CD4-positive, CD25-positive, alpha-beta regulatory T cell (primary cell): ENCODE measurements around the gene ZDBF2. TPM values are rescaled to one million over a fixed set of nuclear protein-coding genes. Genes with fewer than 3 reads are reported as not detected.
"Not testable (repeated sequence)": the region's sequence is repeated elsewhere in the genome, so short reads cannot be mapped to it uniquely, and the experiment has no call there.

Experiments used
- ATAC-seq, 2 donors: fragments of 150-1000 bp; cut with Tn5 transposase; one replicate each; pipeline ENCODE4 v1.10.0; 2021; ENCODE audit warnings: low read depth in 2 of 2, moderate number of reproducible peaks in 2 of 2, moderate library complexity in 1 of 2
- DNase-seq, 3 donors: peaks; one replicate each; pipeline versions ENCODE4 v3.0.0 to v3.0.0-alpha.2; 2012 to 2022; ENCODE audit warnings: mixed read lengths in 1 of 3
- H3K27ac ChIP-seq: one replicate; pipeline ENCODE4 v1.7.0; 2013; ENCODE audit warnings: mild to moderate bottlenecking, low read length; ENCODE audit not compliant: insufficient read depth, poor library complexity, severe bottlenecking
- H3K27me3 ChIP-seq: one replicate; pipeline ENCODE4 v1.7.0; 2013; ENCODE audit warnings: low read length; ENCODE audit not compliant: control insufficient read depth, insufficient read depth
- H3K36me3 ChIP-seq: one replicate; pipeline ENCODE4 v1.7.0; 2013; ENCODE audit warnings: mild to moderate bottlenecking, low read length, moderate library complexity; ENCODE audit not compliant: control insufficient read depth, insufficient read depth
- H3K4me1 ChIP-seq: 2 replicates; pipeline ENCODE4 v1.7.0; 2013; ENCODE audit warnings: mild to moderate bottlenecking, low read length; ENCODE audit not compliant: insufficient read depth, control insufficient read depth, poor library complexity, severe bottlenecking
- H3K4me3 ChIP-seq: one replicate; pipeline ENCODE4 v1.7.0; 2013; ENCODE audit warnings: low read depth, mild to moderate bottlenecking, low read length, moderate library complexity
- H3K9me3 ChIP-seq, 2 experiments: 1 replicate in 1 of 2; 2 replicates in 1 of 2; pipeline ENCODE4 v1.7.0; 2013; ENCODE audit warnings: low read length in 2 of 2, mild to moderate bottlenecking in 1 of 2, moderate library complexity in 1 of 2; ENCODE audit not compliant: control insufficient read depth in 2 of 2
- H3K27ac Mint-ChIP-seq, 3 donors: one replicate each; pipeline ENCODE4 v1.8.0; 2020 to 2022; ENCODE audit warnings: mild to moderate bottlenecking in 3 of 3, mixed read lengths in 3 of 3, moderate library complexity in 2 of 3
- H3K27me3 Mint-ChIP-seq: one replicate; pipeline ENCODE4 v1.8.0; 2022; ENCODE audit warnings: mild to moderate bottlenecking, mixed read lengths
- H3K36me3 Mint-ChIP-seq: one replicate; pipeline ENCODE4 v1.8.0; 2020; ENCODE audit warnings: mixed read lengths
- H3K4me1 Mint-ChIP-seq, 4 donors: one replicate each; pipeline ENCODE4 v1.8.0; 2020 to 2022; ENCODE audit warnings: mixed read lengths in 4 of 4, mild to moderate bottlenecking in 1 of 4
- H3K4me3 Mint-ChIP-seq, 4 donors: one replicate each; pipeline ENCODE4 v1.8.0; 2020 to 2022; ENCODE audit warnings: mild to moderate bottlenecking in 4 of 4, mixed read lengths in 4 of 4, moderate library complexity in 3 of 4
- H3K9me3 Mint-ChIP-seq, 7 donors: one replicate each; pipeline ENCODE4 v1.8.0; 2020 to 2022; ENCODE audit warnings: mixed read lengths in 7 of 7, mild to moderate bottlenecking in 3 of 7, moderate library complexity in 2 of 7
- polyA plus RNA-seq, 4 donors: library from polyadenylated mRNA; unstranded; fragments of 300-500 nt; fragmentation: Illumina TruSeq; gene quantifications; one replicate each; pipeline ENCODE4 v1.2.3, GENCODE V29; 2021
- total RNA-seq: library from RNA; stranded (reverse); gene quantifications from one replicate; pipeline ENCODE4 v1.2.3, GENCODE V29; 2022

ZDBF2 gene
- total and polyA plus RNA-seq, 5 donors from 2014 or later, result 3.2 to 26.8 (median 4.5) TPM

GRCh38 chr2:206253777-206254166 lies 20.7 kb upstream of the ZDBF2 start:
- Histone ChIP-seq H3K9me3 (no peaks in the 10 kb centered on the region), H3K27ac (no peak overlapping the region), H3K27me3 (peaks cover 13% of the 10 kb centered on the region), H3K36me3 (no peaks in the 10 kb centered on the region), H3K4me3 (no peak overlapping the region), H3K4me1 (no peaks in the 10 kb centered on the region)
- H3K9me3 Mint-ChIP-seq, result peaks cover 0 to 12% (median 2%) of the 10 kb centered on the region in 7 donors
- H3K27me3 Mint-ChIP-seq, result peaks cover 47% of the 10 kb centered on the region
- H3K27ac Mint-ChIP-seq, result no peak overlapping the region
- H3K36me3 Mint-ChIP-seq, result no peaks in the 10 kb centered on the region
- ATAC-seq (no peak), DNase-seq (no peak)
- H3K4me3 Mint-ChIP-seq, result no peak overlapping the region
- H3K4me1 Mint-ChIP-seq, result peaks cover 0 to 13% (median 2%) of the 10 kb centered on the region in 4 donors

DNA sequence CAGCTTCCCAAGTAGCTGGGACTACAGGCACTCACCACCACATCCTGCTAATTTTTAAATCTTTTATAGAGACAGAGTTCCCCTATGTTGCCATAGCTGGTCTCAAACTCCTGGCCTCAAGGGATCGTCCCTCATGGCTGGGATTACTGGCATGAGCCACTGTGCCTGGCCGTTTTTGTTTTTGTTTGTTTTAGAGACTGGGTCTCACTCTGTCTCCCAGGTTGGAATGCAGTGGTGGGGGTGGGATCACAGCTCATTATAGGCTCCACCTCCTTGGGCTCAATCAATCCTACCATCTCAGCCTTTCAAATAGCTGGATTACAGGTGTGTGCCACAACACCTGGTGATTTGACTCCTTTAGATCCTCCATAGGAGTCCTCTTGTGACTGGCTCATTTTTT lies 19.5 kb upstream of the ZDBF2 start:
- H3K4me3 Mint-ChIP-seq, result no peak overlapping the region
- peaks cover 16% of the 10 kb centered on the region for H3K27me3 ChIP-seq
- peaks cover 51% of the 10 kb centered on the region for H3K27me3 Mint-ChIP-seq
- peaks cover 0 to 12% (median 2%) of the 10 kb centered on the region in 7 donors for H3K9me3 Mint-ChIP-seq
- ATAC-seq, result no peak
- no peak overlapping the region for H3K4me3 ChIP-seq
- H3K36me3 ChIP-seq, result no peaks in the 10 kb centered on the region
- no peaks in the 10 kb centered on the region for H3K4me1 ChIP-seq
- no peak overlapping the region for H3K27ac Mint-ChIP-seq
- no peak overlapping the region for H3K27ac ChIP-seq
- H3K4me1 Mint-ChIP-seq, result peaks cover 0 to 15% (median 3%) of the 10 kb centered on the region in 4 donors
- no peaks in the 10 kb centered on the region for H3K9me3 ChIP-seq
- DNase-seq, result no peak
- H3K36me3 Mint-ChIP-seq, result no peaks in the 10 kb centered on the region

GRCh38 chr2:206256706-206257205 lies 17.7 kb upstream of the ZDBF2 start:
- no peak overlapping the region for H3K27ac Mint-ChIP-seq
- Histone ChIP-seq H3K36me3 (no peaks in the 10 kb centered on the region), H3K4me3 (no peak overlapping the region), H3K27ac (no peak overlapping the region), H3K27me3 (peaks cover 28% of the 10 kb centered on the region), H3K9me3 (no peaks in the 10 kb centered on the region), H3K4me1 (no peaks in the 10 kb centered on the region)
- no peaks in the 10 kb centered on the region for H3K36me3 Mint-ChIP-seq
- no peak for DNase-seq
- H3K9me3 Mint-ChIP-seq, result peaks cover 0 to 12% (median 2%) of the 10 kb centered on the region in 7 donors
- no peak for ATAC-seq
- no peak overlapping the region for H3K4me3 Mint-ChIP-seq
- H3K4me1 Mint-ChIP-seq, result peaks cover 2 to 12% (median 7%) of the 10 kb centered on the region in 4 donors
- peaks cover 65% of the 10 kb centered on the region for H3K27me3 Mint-ChIP-seq

DNA sequence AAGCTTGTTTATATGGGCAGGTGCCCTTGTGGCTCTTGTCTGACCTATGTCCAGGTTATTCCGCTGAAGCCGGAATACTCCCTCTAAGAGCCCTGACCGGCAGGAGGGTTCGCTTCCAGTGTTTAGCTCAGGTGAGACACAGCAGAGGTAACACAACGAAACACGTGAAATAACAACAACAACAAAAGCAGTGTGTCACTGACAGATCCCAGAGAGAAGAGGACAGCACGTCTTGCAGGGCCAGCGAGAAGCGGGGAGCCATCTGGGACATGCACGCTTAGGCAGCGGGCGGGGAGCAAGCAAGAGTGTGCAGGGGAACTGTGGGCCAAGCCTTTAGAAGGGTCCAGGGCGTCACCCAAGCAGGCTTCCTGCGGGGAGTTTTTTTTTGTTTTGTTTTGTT lies 17.1 kb upstream of the ZDBF2 start:
- no peak for ATAC-seq
- H3K27ac ChIP-seq, result no peak overlapping the region
- Mint-ChIP-seq H3K9me3 (peaks cover 0 to 11% (median 2%) of the 10 kb centered on the region in 7 donors), H3K4me1 (peaks cover 2 to 12% (median 7%) of the 10 kb centered on the region in 4 donors), H3K4me3 (no peak overlapping the region), H3K27ac (no peak overlapping the region), H3K27me3 (peaks cover 68% of the 10 kb centered on the region), H3K36me3 (no peaks in the 10 kb centered on the region)
- H3K4me3 ChIP-seq, result no peak overlapping the region
- H3K36me3 ChIP-seq, result no peaks in the 10 kb centered on the region
- DNase-seq, result no peak
- no peaks in the 10 kb centered on the region for H3K4me1 ChIP-seq
- H3K9me3 ChIP-seq, result no peaks in the 10 kb centered on the region
- H3K27me3 ChIP-seq, result peaks cover 30% of the 10 kb centered on the region

GRCh38 chr2:206257861-206258260 lies 16.6 kb upstream of the ZDBF2 start:
- no peak for DNase-seq
- Histone ChIP-seq H3K27ac (no peak overlapping the region), H3K4me3 (no peak overlapping the region), H3K27me3 (peaks cover 31% of the 10 kb centered on the region), H3K4me1 (no peaks in the 10 kb centered on the region), H3K9me3 (no peaks in the 10 kb centered on the region), H3K36me3 (no peaks in the 10 kb centered on the region)
- no peak overlapping the region for H3K27ac Mint-ChIP-seq
- no peak overlapping the region for H3K4me3 Mint-ChIP-seq
- no peak for ATAC-seq
- H3K4me1 Mint-ChIP-seq, result peaks cover 2 to 12% (median 7%) of the 10 kb centered on the region in 4 donors
- peaks cover 71% of the 10 kb centered on the region for H3K27me3 Mint-ChIP-seq
- no peaks in the 10 kb centered on the region for H3K36me3 Mint-ChIP-seq
- H3K9me3 Mint-ChIP-seq, result peaks cover 0 to 9% (median 2%) of the 10 kb centered on the region in 7 donors

- not testable (repeated sequence) for H3K36me3 Mint-ChIP-seq, H3K9me3 ChIP-seq, H3K4me3 ChIP-seq, H3K4me1 ChIP-seq, H3K4me3 Mint-ChIP-seq, H3K36me3 ChIP-seq, ATAC-seq, H3K27ac Mint-ChIP-seq, H3K27ac ChIP-seq, H3K9me3 Mint-ChIP-seq, DNase-seq
- peaks cover 33% of the 10 kb centered on the region for H3K27me3 ChIP-seq
- peaks cover 79% of the 10 kb centered on the region for H3K27me3 Mint-ChIP-seq
- H3K4me1 Mint-ChIP-seq, result peaks cover 2 to 12% (median 7%) of the 10 kb centered on the region in 4 donors
These were observed 15.8 kb upstream of the ZDBF2 start for GRCh38 chr2:206258615-206259014.

GRCh38 chr2:206259376-206260187 lies 14.9 kb upstream of the ZDBF2 start:
- Mint-ChIP-seq H3K4me1 (peaks cover 2 to 14% (median 8%) of the 10 kb centered on the region in 4 donors), H3K27me3 (peaks cover 83% of the 10 kb centered on the region), H3K9me3 (peaks cover 0 to 6% (median 1%) of the 10 kb centered on the region in 7 donors), H3K4me3 (no peak overlapping the region), H3K36me3 (no peaks in the 10 kb centered on the region), H3K27ac (no peak overlapping the region)
- H3K27me3 ChIP-seq, result peaks cover 40% of the 10 kb centered on the region
- no peak for ATAC-seq
- no peaks in the 10 kb centered on the region for H3K4me1 ChIP-seq
- H3K4me3 ChIP-seq, result no peak overlapping the region
- no peaks in the 10 kb centered on the region for H3K36me3 ChIP-seq
- no peak for DNase-seq
- no peak overlapping the region for H3K27ac ChIP-seq
- no peaks in the 10 kb centered on the region for H3K9me3 ChIP-seq
